GM10847 (cell line): Measurements from ENCODE around the gene ASB4.

Source experiments
- POLR2A ChIP-seq: IDR thresholded peaks from 2 replicates; pipeline ENCODE4 v1.6.1; 2011; ENCODE audit not compliant: insufficient read length; ENCODE audit errors: extremely low read depth

ASB4 gene

DNA sequence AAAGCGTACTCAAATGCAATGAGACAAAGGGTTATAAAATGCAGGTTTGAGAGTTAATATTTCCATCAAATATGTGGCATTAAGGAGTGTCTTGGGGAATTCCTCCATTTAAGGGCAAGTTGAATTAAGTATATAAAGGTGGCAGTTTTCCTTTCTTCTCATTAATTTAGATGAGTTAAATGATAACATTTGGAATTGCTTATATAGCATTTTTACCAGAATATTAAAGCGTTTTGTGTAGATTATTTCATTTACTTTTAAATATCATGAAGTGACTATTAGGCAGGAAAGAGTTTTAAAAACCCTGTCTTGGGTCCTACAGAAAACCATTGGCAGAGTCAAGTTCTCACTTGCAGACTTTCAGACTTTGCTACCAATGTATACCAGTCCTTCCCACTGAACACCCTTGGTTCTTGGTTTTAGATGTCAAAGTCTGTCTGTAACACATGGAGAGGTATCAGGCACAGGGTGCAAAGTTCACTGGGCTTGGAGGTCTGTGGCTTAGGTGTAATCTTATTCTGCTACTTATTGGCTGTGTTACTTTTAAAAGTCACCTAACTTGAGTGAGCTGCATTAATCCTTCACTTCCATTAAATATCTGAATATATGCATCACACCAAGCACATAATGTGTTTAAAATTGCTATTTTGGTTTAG is 51.0 kb downstream of the ASB4 start:
- no peak for TF ChIP-seq POLR2A

GRCh38 chr7:95537468-95537867 is 51.7 kb downstream of the ASB4 start:
- TF ChIP-seq POLR2A = no peak

DNA sequence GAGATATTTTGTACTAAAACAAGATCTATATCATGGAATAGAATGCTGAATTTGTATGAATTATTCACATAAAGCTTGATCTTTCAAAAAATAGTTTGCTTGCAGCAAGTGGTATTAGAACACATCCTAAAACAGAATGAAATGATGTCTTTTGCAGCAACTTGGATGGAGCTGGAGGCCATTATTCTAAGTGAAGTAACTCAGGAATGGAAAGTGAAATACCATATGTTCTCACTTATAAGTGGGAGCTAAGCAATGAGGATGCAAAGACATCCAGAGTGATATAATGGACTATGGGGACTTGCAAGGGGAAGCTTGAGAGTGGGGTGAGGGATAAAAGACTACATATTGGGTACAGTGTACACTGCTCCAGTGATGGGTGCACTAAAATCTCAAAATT is 53.7 kb downstream of the ASB4 start:
- no peak for TF ChIP-seq POLR2A

GRCh38 chr7:95540366-95540765 is 54.6 kb downstream of the ASB4 start:
- no peak for TF ChIP-seq POLR2A

GRCh38 chr7:95543312-95543711 is 57.6 kb downstream of the ASB4 start:
- no peak for TF ChIP-seq POLR2A

- no peak for TF ChIP-seq POLR2A
Measured at GRCh38 chr7:95544171-95544570, 58.4 kb downstream of the ASB4 start.

DNA sequence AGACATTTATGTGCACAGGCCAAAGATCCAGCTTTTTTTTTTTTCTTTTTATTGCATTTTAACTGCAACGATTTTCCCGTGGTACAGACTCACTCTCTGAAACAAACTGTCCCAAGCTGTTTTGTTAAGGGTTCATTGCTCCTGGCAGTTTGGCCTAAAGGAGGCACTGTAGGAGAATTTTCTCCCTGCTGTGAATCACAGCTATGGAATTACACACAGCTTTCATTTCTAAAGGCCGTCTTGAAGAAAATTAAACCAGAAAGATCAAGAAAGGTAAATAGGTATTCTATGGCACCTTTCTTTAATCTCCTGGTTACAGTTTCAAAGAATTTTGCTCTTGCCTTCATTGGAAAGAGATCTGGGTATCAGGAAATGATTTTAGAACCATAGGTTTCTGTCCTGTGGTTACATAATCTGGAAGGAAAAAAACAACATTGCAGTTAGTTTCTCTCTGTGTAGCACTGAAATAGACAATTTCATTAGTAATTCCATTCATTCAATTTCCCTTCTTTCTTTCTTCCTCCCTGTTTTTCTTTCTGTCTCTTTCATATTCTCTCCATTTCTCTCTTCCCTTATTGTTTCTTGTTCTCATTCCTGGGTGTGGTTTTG is 59.4 kb downstream of the ASB4 start:
- TF ChIP-seq POLR2A = no peak

- no peak for TF ChIP-seq POLR2A
Measured at GRCh38 chr7:95545673-95546072, 59.9 kb downstream of the ASB4 start.

DNA sequence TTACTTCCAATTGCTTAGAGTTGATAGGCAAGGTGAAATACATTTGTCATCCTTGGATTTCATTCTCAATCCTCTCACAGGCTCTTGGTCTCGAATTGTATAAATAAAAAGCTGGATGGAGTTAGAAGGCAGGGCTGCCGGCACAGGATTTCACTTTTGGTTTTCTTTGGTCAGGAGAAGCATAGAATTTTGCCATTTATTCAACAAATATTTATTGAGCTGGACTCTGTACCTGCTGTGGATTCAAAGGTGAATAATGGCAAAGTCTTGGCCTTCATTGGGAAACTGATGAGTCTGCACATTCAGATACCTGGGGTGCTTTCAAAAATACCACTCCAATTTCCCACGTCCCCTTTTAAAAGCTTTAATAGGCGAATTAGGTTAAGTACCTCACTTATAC is 60.9 kb downstream of the ASB4 start:
- no peak for TF ChIP-seq POLR2A

GRCh38 chr7:95547361-95548348 is 61.9 kb downstream of the ASB4 start:
- no peak for TF ChIP-seq POLR2A

- no peak for TF ChIP-seq POLR2A
Measured at GRCh38 chr7:95549818-95550529, 64.2 kb downstream of the ASB4 start.

- TF ChIP-seq POLR2A = no peak
Measured at GRCh38 chr7:95550546-95550945, 64.8 kb downstream of the ASB4 start.

- no peak for TF ChIP-seq POLR2A
Measured at GRCh38 chr7:95553939-95554338, 68.2 kb downstream of the ASB4 start.

GRCh38 chr7:95556777-95557176 is 71.0 kb downstream of the ASB4 start:
- no peak for TF ChIP-seq POLR2A

GRCh38 chr7:95558864-95559263 is 73.1 kb downstream of the ASB4 start:
- no peak for TF ChIP-seq POLR2A
